Subcutaneous adipose tissue (tissue), 4 donors: Measurements from ENCODE around the gene C12orf60. TPM values are rescaled to one million over a fixed set of nuclear protein-coding genes. Genes with fewer than 3 reads are reported as not detected.

Experiments
- CTCF ChIP-seq: fragments of 450-650 bp; IDR thresholded peaks from one replicate; pipeline ENCODE4 v1.5.1; 2016; ENCODE audit warnings: low read depth, mild to moderate bottlenecking, control low read depth, antibody characterized with exemption, moderate library complexity
- total RNA-seq, 4 donors: library from RNA; depleted of rRNA; stranded (reverse); fragments of >200 nt; gene quantifications; one replicate each; pipeline ENCODE4 v1.1.0, GENCODE V29; 2016

The C12orf60 gene
- total RNA-seq, 4 donors from 2014 or later = 0.34 to 2.0 (median 1.4) TPM

GRCh38 chr12:14769466-14769968 is 34.0 kb upstream of the C12orf60 start:
- TF ChIP-seq CTCF = no peak

GRCh38 chr12:14769969-14770495 is 33.4 kb upstream of the C12orf60 start:
- no peak for TF ChIP-seq CTCF

DNA sequence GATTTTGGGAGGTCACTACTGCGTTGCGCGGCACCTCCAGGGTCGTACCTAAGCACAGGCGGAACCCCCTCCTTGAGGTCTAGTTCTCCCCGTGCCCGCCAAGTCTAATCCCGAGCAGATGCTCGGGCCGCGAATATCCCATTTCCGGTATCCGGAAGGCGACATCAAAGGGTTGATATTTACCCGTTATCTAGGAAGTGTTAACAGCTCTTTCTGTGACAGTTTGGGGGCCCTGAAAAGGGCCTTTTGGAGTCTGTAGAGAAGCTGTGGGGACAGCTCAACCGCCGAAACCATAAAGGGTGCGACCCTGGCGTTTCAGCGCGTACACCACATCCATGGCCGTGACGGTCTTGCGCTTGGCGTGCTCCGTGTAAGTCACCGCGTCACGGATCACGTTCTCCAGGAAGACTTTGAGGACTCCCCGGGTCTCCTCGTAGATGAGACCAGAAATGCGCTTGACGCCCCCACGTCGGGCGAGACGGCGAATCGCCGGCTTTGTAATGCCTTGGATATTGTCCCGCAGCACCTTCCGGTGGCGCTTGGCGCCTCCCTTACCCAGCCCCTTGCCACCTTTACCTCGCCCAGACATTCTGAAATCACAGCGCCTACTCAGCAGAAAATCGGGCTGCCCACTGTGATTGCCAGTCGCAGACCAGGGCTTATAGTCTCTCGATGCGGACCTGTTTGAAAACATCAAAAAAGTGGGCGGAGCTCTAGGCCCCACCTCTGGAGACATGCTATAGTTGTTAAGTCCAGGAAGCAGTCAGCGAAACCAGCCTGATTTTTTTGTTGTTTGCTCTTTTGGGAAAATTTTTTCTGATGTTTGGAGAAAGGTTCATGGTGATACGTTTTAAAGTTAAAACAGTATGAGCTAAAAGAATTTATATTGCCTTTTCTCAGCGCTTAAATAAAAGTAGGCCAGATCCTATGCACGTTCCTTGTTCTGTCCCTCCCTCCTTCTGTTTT is 32.7 kb upstream of the C12orf60 start:
- no peak for TF ChIP-seq CTCF

DNA sequence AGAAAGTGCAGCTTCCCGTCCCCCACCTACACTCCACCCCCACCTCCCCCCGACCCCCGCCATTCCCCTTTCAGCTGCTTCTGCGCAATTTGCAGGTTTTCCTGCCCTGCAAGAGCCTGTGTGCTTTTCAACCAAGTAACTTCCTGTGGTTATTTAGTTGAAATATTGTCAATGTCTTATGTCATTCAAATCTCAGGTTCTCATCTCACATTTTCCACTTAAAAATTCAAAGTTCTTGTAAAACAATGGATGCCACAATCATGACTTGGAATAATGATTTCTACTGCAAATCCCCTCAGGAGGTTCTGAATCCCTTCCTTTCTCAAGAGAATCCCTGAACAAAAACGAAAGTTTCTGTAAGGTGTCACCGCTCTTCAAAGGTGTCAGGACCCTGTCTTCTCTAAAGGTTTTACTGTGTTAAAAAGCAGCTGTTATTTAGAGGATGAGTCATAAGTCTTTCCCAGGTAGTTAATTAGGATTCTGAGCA is 31.8 kb upstream of the C12orf60 start:
- no peak for TF ChIP-seq CTCF

GRCh38 chr12:14772946-14773345 is 30.5 kb upstream of the C12orf60 start:
- TF ChIP-seq CTCF = no peak

GRCh38 chr12:14773685-14774073 is 29.8 kb upstream of the C12orf60 start:
- no peak for TF ChIP-seq CTCF
